ENCODE measurements around the gene MRPS18A. TPM values are rescaled to one million over a fixed set of nuclear protein-coding genes. Genes with fewer than 3 reads are reported as not detected.

Gene MRPS18A
- total and polyA plus RNA-seq, 2 experiments from 2014 or later, result 58.6 to 62.7 TPM

- no peak for DNase-seq (ENCODE audit: low spot score)
- peaks cover 25% of the 10 kb centered on the region for H3K4me1 ChIP-seq (ENCODE audit: insufficient read depth)
- H3K4me2 ChIP-seq, result no peak overlapping the region
- H3F3A ChIP-seq (replicated peaks; ENCODE audit: low read depth), result no peaks in the 10 kb centered on the region; the same call in 1 of the 2 replicates
- H3K36me3 ChIP-seq (ENCODE audit: insufficient read depth), result no peaks in the 10 kb centered on the region
- H3K4me1 Mint-ChIP-seq, result peaks cover 52% of the 10 kb centered on the region
- H3K27ac Mint-ChIP-seq, result no peak overlapping the region
- H3K9me3 Mint-ChIP-seq, result no peaks in the 10 kb centered on the region
- H4K20me1 ChIP-seq (replicated peaks; ENCODE audit: insufficient read depth), result no peaks in the 10 kb centered on the region
- H3K4me3 ChIP-seq, result no peak overlapping the region
- no peaks in the 10 kb centered on the region for H3K79me2 ChIP-seq (replicated peaks; ENCODE audit: insufficient read depth)
- peaks cover 12% of the 10 kb centered on the region for H3K27me3 Mint-ChIP-seq (ENCODE audit: insufficient read depth, low read depth, poor library complexity)
- H2AFZ ChIP-seq, result no peak overlapping the region
- no peak for TF ChIP-seq EZH2 (IDR thresholded peaks at IDR 0.05; ENCODE audit: low read depth, unreplicated experiment)
- no peak for TF ChIP-seq EZH2phosphoT487 (IDR thresholded peaks at IDR 0.05; ENCODE audit: unreplicated experiment)
- no peak for TF ChIP-seq NANOG (IDR thresholded peaks at IDR 0.05; ENCODE audit: borderline replicate concordance)
- TF ChIP-seq POLR2AphosphoS5 (IDR thresholded peaks at IDR 0.05; ENCODE audit: low read depth), result no peak
- no peak for TF ChIP-seq ZNF331 (CRISPR knock-in tag; IDR thresholded peaks at IDR 0.05; ENCODE audit: low read depth)
- TF ChIP-seq CREB1 (CRISPR knock-in tag; IDR thresholded peaks at IDR 0.05; ENCODE audit: low read depth), result no peak
- no peak for TF ChIP-seq ZNF114 (CRISPR knock-in tag; IDR thresholded peaks at IDR 0.05)
- TF ChIP-seq CTCF (conservative IDR thresholded peaks at IDR 0.05; ENCODE audit: low read depth in 2 of 2), result no peak
- TF ChIP-seq REST (IDR thresholded peaks at IDR 0.05; ENCODE audit: unreplicated experiment), result no peak
- H3K27me3 ChIP-seq (ENCODE audit: insufficient read depth), result no peaks in the 10 kb centered on the region
- H3K36me3 Mint-ChIP-seq (ENCODE audit: low read depth), result no peaks in the 10 kb centered on the region
- no peaks in the 10 kb centered on the region for H3K9me2 ChIP-seq (ENCODE audit: insufficient read depth)
- ATAC-seq, result no peak
- no peak overlapping the region for H3K27ac ChIP-seq (ENCODE audit: low read depth)
- H3K4me3 Mint-ChIP-seq, result no peak overlapping the region
These were observed 20.2 kb upstream of the MRPS18A start for GRCh38 chr6:43707767-43708166.

DNA sequence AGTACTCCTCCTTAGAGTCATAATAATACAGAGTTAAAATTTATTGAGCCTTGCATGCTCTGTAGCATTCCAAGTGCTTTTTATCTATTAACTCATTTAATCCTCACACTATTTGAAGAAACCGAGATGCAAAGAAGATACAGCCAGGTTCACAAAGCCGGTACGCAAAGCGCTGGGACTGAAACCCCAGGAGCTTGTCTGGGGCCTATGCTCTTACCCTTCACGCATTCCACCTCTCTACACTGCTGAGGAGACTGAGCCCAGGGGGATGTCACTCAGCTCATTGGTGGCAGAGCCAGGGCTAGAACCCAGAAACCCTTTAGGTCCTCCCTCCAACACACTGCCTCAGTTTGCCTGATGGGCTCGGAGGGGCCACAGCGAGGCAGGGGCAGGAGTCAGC lies 19.7 kb upstream of the MRPS18A start:
- Histone ChIP-seq H3K4me2 (no peak overlapping the region), H4K20me1 (replicated peaks; ENCODE audit: insufficient read depth) (no peaks in the 10 kb centered on the region), H3K79me2 (replicated peaks; ENCODE audit: insufficient read depth) (no peaks in the 10 kb centered on the region), H3K27ac (ENCODE audit: low read depth) (no peak overlapping the region), H3K4me3 (no peak overlapping the region), H3F3A (replicated peaks; ENCODE audit: low read depth) (no peaks in the 10 kb centered on the region; the same call in 1 of the 2 replicates), H3K4me1 (ENCODE audit: insufficient read depth) (peaks cover 26% of the 10 kb centered on the region), H3K9me2 (ENCODE audit: insufficient read depth) (no peaks in the 10 kb centered on the region), H3K27me3 (ENCODE audit: insufficient read depth) (no peaks in the 10 kb centered on the region), H2AFZ (no peak overlapping the region; the same call in 1 of the 2 replicates), H3K36me3 (ENCODE audit: insufficient read depth) (no peaks in the 10 kb centered on the region)
- Mint-ChIP-seq H3K27ac (no peak overlapping the region), H3K27me3 (ENCODE audit: insufficient read depth, low read depth, poor library complexity) (peaks cover 11% of the 10 kb centered on the region), H3K4me1 (peaks cover 56% of the 10 kb centered on the region), H3K4me3 (no peak overlapping the region), H3K36me3 (ENCODE audit: low read depth) (no peaks in the 10 kb centered on the region), H3K9me3 (no peaks in the 10 kb centered on the region)
- no peak for TF ChIP-seq ZNF331 (CRISPR knock-in tag; IDR thresholded peaks at IDR 0.05; ENCODE audit: low read depth)
- no peak for TF ChIP-seq CTCF (conservative IDR thresholded peaks at IDR 0.05; ENCODE audit: low read depth in 2 of 2)
- DNase-seq (ENCODE audit: low spot score) (no peak), ATAC-seq (no peak)

All from GM23338 (cell line).